ENCODE measurements around the gene GARIN5A. TPM values are rescaled to one million over a fixed set of nuclear protein-coding genes. Genes with fewer than 3 reads are reported as not detected.

The GARIN5A gene
- total RNA-seq, 1 donor, result not detected

GRCh38 chr19:50507376-50507775, 30.7 kb upstream of the GARIN5A start:
- no peak for DNase-seq (ENCODE audit: low read depth)
- no peak overlapping the region for H3K4me3 ChIP-seq (ENCODE audit: low read depth, low read length)
- TF ChIP-seq CTCF (IDR thresholded peaks at IDR 0.05; ENCODE audit: insufficient read depth, low read depth, low read length), result no peak

- TF ChIP-seq CTCF (IDR thresholded peaks at IDR 0.05; ENCODE audit: insufficient read depth, low read depth, low read length), result no peak
- H3K4me3 ChIP-seq (ENCODE audit: low read depth, low read length), result no peak overlapping the region
- DNase-seq (ENCODE audit: low read depth), result no peak
Observed at GRCh38 chr19:50506700-50507099, 30.1 kb upstream of the GARIN5A start.

- TF ChIP-seq CTCF (IDR thresholded peaks at IDR 0.05; ENCODE audit: insufficient read depth, low read depth, low read length), result no peak
- no peak for DNase-seq (ENCODE audit: low read depth)
- no peak overlapping the region for H3K4me3 ChIP-seq (ENCODE audit: low read depth, low read length)
Observed at GRCh38 chr19:50505856-50506611, 29.4 kb upstream of the GARIN5A start.

- no peak for TF ChIP-seq CTCF (IDR thresholded peaks at IDR 0.05; ENCODE audit: insufficient read depth, low read depth, low read length)
- H3K4me3 ChIP-seq (ENCODE audit: low read depth, low read length), result no peak overlapping the region
- no peak for DNase-seq (ENCODE audit: low read depth)
Observed at GRCh38 chr19:50501568-50502475, 25.2 kb upstream of the GARIN5A start.

- H3K4me3 ChIP-seq (ENCODE audit: low read depth, low read length), result no peak overlapping the region
- no peak for TF ChIP-seq CTCF (IDR thresholded peaks at IDR 0.05; ENCODE audit: insufficient read depth, low read depth, low read length)
- no peak for DNase-seq (ENCODE audit: low read depth)
Observed at GRCh38 chr19:50501186-50501567, 24.5 kb upstream of the GARIN5A start.

- no peak for DNase-seq (ENCODE audit: low read depth)
- H3K4me3 ChIP-seq (ENCODE audit: low read depth, low read length), result no peak overlapping the region
- TF ChIP-seq CTCF (IDR thresholded peaks at IDR 0.05; ENCODE audit: insufficient read depth, low read depth, low read length), result no peak
Observed at GRCh38 chr19:50500753-50501151, 24.1 kb upstream of the GARIN5A start.
